DMS79 (cell line): Measurements from ENCODE around the gene ARRDC1.

Source experiments
- DNase-seq: peaks from one replicate; lab custom pipeline; 2025; lab: John Stamatoyannopoulos, UW

Gene ARRDC1

GRCh38 chr9:137640862-137641261 is 35.4 kb downstream of the ARRDC1 start:
- DNase-seq = no peak

- DNase-seq = no peak
Observed at GRCh38 chr9:137642118-137642601, 36.7 kb downstream of the ARRDC1 start.

GRCh38 chr9:137642892-137643291 is 37.4 kb downstream of the ARRDC1 start:
- DNase-seq = no peak

GRCh38 chr9:137643921-137644320 is 38.4 kb downstream of the ARRDC1 start:
- no peak for DNase-seq

GRCh38 chr9:137645211-137645610 is 39.7 kb downstream of the ARRDC1 start:
- no peak for DNase-seq

GRCh38 chr9:137646341-137646740 is 40.9 kb downstream of the ARRDC1 start:
- no peak for DNase-seq

- DNase-seq = no peak
Observed at GRCh38 chr9:137647096-137647714, 41.7 kb downstream of the ARRDC1 start.

GRCh38 chr9:137648396-137648795 is 42.9 kb downstream of the ARRDC1 start:
- no peak for DNase-seq

- DNase-seq = no peak
Observed at GRCh38 chr9:137649553-137649952, 44.1 kb downstream of the ARRDC1 start.

- DNase-seq = no peak
Observed at GRCh38 chr9:137650259-137650658, 44.8 kb downstream of the ARRDC1 start.

- no peak for DNase-seq
Observed at GRCh38 chr9:137650779-137651178, 45.3 kb downstream of the ARRDC1 start.

GRCh38 chr9:137656416-137656815 is 50.9 kb downstream of the ARRDC1 start:
- DNase-seq = no peak

- DNase-seq = no peak
Observed at GRCh38 chr9:137657606-137658005, 52.1 kb downstream of the ARRDC1 start.

GRCh38 chr9:137658781-137659180 is 53.3 kb downstream of the ARRDC1 start:
- no peak for DNase-seq

- DNase-seq = no peak
Observed at GRCh38 chr9:137660144-137660543, 54.7 kb downstream of the ARRDC1 start.

GRCh38 chr9:137663584-137663983 is 58.1 kb downstream of the ARRDC1 start:
- DNase-seq = no peak

- DNase-seq = no peak
Observed at GRCh38 chr9:137664676-137665075, 59.2 kb downstream of the ARRDC1 start.
